NCI-H524 treated with DMSO at 0.1 percent for 48 hours (cell line): ENCODE measurements around the gene PGC.

ENCODE experiments used
- DNase-seq: peaks from one replicate; lab custom pipeline; 2025; lab: John Stamatoyannopoulos, UW

Gene PGC

GRCh38 chr6:41697861-41698781, 49.1 kb downstream of the PGC start:
- no peak for DNase-seq

- DNase-seq = peak; percentile 79
These were observed 50.4 kb downstream of the PGC start for GRCh38 chr6:41696788-41697187.

- no peak for DNase-seq
These were observed 51.4 kb downstream of the PGC start for GRCh38 chr6:41695825-41696224.

- no peak for DNase-seq
These were observed 52.2 kb downstream of the PGC start for GRCh38 chr6:41694815-41695526.

GRCh38 chr6:41693281-41694240, 53.6 kb downstream of the PGC start:
- no peak for DNase-seq

- DNase-seq = no peak
These were observed 54.5 kb downstream of the PGC start for GRCh38 chr6:41692730-41693129.

- no peak for DNase-seq
These were observed 55.0 kb downstream of the PGC start for GRCh38 chr6:41692080-41692675.

GRCh38 chr6:41691426-41692079, 55.6 kb downstream of the PGC start:
- DNase-seq = no peak

- no peak for DNase-seq
These were observed 56.5 kb downstream of the PGC start for GRCh38 chr6:41690541-41691330.

- DNase-seq = no peak
These were observed 57.8 kb downstream of the PGC start for GRCh38 chr6:41689171-41690008.

- no peak for DNase-seq
These were observed 58.8 kb downstream of the PGC start for GRCh38 chr6:41688256-41688965.

GRCh38 chr6:41687501-41688175, 59.6 kb downstream of the PGC start:
- DNase-seq = no peak
